Epithelial cell of esophagus (primary cell): ENCODE results near the gene AIPL1.

Experiments used
- DNase-seq: peaks from one replicate; pipeline ENCODE4 v3.0.0; 2010; ENCODE audit warnings: low read depth
- H3K4me3 ChIP-seq: 2 replicates; pipeline ENCODE4 v1.5.1; 2011; ENCODE audit warnings: mild to moderate bottlenecking, low read length, control low read depth
- TF ChIP-seq, protein P1 (sequence below): IDR thresholded peaks from 2 replicates; pipeline ENCODE4 v1.5.1; 2011; ENCODE audit warnings: low read depth, mild to moderate bottlenecking, low read length, control low read depth, inconsistent platforms; ENCODE audit not compliant: insufficient read depth; ENCODE audit errors: missing control alignments

Gene AIPL1

DNA sequence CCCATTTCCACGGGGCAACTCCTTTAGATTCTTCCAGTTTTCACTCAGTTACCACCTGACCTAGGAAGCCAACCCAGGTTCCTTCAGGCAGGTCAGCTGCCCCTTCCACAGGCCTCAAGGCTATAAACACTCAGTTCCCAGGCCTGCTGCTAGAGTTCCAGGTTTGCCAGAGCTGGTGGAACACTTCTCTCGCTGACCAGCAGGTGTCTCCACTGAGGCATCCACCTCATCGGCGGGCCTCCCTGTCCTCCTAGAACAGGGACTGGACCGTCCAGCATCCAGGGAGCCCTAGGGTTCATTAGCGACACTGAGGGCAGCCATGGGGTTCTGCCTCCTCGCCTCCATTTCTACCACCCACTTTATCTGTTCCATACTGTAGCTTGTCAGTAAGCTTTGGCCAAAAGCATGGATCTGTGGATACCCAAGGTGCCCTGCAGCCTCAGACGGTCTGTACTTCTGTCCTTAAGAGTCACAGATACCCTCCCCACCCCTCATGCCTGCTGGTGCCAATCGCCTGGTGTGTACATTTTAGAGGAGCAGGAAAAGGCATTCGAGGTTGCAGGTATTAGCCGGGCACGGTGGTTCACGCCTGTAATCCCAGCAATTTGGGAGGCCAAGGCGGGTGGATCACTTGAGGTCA lies 38.3 kb upstream of the AIPL1 start:
- DNase-seq = peak; percentile 71
- no peak overlapping the region for H3K4me3 ChIP-seq

DNA sequence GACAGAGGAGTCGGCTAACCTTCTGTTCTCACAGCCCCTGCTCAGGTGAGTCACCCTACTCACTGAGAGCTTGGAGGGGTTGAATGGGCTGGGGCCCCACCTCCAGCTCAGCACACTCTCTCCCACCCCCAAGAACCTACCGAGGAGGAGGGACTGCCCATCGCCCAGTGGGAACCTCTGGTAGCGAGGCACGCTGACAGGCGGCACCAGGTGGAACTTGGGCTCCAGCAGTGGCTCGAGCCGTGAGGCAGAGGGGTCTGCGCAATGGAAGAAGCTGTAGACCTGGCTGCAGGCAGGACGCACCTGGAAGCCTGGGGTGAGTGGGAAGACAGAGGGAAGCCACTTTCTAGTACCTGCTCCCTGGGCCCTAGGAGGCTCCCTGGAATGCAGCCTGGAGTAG lies 37.6 kb upstream of the AIPL1 start:
- no peak overlapping the region for H3K4me3 ChIP-seq
- no peak for DNase-seq
- TF ChIP-seq, protein P1, sequence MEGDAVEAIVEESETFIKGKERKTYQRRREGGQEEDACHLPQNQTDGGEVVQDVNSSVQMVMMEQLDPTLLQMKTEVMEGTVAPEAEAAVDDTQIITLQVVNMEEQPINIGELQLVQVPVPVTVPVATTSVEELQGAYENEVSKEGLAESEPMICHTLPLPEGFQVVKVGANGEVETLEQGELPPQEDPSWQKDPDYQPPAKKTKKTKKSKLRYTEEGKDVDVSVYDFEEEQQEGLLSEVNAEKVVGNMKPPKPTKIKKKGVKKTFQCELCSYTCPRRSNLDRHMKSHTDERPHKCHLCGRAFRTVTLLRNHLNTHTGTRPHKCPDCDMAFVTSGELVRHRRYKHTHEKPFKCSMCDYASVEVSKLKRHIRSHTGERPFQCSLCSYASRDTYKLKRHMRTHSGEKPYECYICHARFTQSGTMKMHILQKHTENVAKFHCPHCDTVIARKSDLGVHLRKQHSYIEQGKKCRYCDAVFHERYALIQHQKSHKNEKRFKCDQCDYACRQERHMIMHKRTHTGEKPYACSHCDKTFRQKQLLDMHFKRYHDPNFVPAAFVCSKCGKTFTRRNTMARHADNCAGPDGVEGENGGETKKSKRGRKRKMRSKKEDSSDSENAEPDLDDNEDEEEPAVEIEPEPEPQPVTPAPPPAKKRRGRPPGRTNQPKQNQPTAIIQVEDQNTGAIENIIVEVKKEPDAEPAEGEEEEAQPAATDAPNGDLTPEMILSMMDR = no peak

More for the DNA sequence above, 38.3 kb upstream of the AIPL1 start:
- TF ChIP-seq, protein P1 = peak; percentile 98

DNA sequence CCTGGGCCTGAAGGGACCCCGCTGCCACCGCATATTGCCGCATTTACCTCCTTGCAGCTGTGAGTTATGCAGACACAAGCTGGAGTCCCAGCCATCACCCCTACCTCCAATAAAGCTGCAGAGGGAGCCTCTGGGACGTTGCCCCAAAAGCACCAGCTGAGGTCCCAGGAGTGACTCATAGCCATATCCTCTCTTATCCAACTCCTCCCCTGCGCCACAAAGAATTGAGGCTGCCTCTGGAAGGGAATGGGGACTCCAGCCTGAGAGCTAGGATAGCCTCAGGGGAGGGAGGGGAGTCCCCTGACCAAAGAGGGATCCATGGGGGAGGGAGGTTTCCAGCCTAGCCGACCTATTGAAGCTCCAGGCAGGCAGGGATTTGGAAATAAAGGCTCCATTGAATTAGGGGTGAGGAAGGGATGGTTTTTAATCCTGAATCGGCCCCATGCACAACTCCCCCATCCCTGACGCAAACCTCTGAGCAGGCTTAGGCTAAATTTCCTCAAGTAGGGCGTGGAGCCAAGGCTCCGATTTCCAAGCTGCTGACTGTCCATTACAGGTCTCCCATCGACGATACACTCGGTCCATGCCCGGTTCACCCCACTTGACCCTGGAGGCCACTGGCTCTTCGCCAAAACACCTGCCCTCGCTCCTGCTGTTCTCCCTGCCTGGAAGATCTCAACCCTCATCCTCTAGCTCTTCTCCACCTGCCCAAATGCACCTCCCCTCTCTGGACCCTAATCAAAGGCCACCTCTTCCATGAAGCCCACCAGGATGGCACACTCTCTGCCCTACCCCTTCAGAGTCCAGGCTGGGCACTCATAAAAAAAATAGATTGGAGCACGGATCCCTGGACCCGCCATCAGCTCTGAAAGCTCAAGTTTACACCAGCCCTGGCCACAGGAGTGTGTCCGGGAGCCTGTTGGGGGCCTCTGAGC lies 36.9 kb upstream of the AIPL1 start:
- peak; percentile 62 for DNase-seq
- no peak overlapping the region for H3K4me3 ChIP-seq
- TF ChIP-seq, protein P1 = peak; percentile 26

GRCh38 chr17:6470751-6471521 lies 36.0 kb upstream of the AIPL1 start:
- TF ChIP-seq, protein P1 = no peak
- H3K4me3 ChIP-seq = no peak overlapping the region
- no peak for DNase-seq

GRCh38 chr17:6470146-6470718 lies 35.3 kb upstream of the AIPL1 start:
- TF ChIP-seq, protein P1 = no peak
- no peak for DNase-seq
- H3K4me3 ChIP-seq = no peak overlapping the region

DNA sequence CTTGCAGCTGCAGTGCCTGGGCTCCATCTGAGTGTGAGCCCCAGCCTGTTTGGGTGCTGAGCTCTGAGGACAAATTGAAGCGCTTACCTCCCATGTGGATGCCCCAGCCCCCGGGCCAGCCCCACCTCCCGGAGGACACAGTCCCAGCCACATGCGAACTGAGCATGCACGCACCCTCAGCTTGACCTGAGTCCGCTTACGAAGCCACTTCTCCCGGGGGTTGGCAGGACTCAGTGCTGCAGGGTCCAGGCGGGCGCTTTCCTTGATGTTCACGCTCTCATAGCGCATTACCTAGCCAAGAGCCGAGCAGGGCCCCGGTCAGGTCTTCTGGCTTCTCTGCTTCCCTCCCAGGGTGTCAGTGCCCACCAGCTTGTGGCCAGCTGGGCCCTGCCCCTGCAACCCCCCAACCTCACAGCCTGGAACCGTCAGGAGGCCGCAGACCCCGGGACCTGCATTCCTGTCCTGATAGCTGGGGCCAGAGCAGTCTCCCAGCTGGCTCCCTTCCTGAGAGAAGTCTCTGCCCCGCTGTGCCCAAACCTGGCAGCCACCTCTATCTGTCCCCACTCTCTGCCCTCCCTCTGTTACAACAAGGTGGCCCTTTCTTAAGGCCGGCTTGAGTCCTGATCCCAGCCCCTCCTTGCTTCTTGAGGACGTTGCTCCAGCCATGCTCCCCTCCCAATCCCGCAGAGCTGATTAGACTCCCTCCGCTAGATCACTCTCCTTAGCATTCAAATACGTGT lies 33.3 kb upstream of the AIPL1 start:
- TF ChIP-seq, protein P1 = no peak
- no peak for DNase-seq
- H3K4me3 ChIP-seq = no peak overlapping the region
